Neuron (in vitro differentiated cells): ENCODE results near the gene NBL1.

Experiments used
- H2AFZ ChIP-seq: one replicate; pipeline ENCODE4 v1.6.1; 2013; ENCODE audit warnings: low read depth, mild to moderate bottlenecking, inconsistent platforms, low read length, moderate library complexity
- H3K27me3 ChIP-seq: one replicate; pipeline ENCODE4 v1.6.1; 2013; ENCODE audit warnings: low read length; ENCODE audit not compliant: insufficient read depth
- H3K36me3 ChIP-seq: one replicate; pipeline ENCODE4 v1.6.1; 2013; ENCODE audit warnings: low read length; ENCODE audit not compliant: insufficient read depth
- H3K4me1 ChIP-seq: one replicate; pipeline ENCODE4 v1.6.1; 2013; ENCODE audit warnings: low read length; ENCODE audit not compliant: insufficient read depth
- H3K4me3 ChIP-seq: 2 replicates; pipeline ENCODE4 v1.5.1; 2013; ENCODE audit warnings: mild to moderate bottlenecking, low read length, moderate library complexity
- H3K9me3 ChIP-seq: one replicate; pipeline ENCODE4 v1.6.1; 2013; ENCODE audit warnings: low read length

The NBL1 gene

DNA sequence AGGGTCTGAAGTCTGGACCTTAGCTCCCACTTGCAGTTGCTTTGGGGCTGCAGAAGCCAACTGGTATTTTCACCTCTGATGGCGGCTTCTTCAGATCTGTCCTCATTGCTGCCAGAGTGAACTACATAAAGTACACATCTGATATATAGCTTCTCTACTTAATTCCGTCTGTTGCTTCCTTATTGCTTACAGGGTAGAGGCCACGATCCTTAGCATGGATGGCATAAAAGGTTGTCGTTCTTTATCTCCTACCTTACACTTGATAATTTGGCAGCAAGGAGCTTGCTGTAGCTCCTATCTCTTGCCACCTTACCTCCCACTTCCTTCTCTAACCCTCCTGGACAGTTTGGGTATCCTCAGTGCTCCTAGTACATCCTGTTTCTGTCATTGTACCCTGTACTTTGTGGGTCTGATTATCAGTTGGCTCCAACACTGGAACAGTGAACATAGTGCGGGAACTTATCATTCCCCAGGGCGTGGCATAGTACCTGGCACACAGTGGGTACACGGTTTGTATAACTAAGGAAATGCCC, 30.9 kb upstream of the NBL1 start:
- peaks cover under 1% of the 10 kb centered on the region for H3K9me3 ChIP-seq
- H3K36me3 ChIP-seq: peaks cover 6% of the 10 kb centered on the region
- no peak overlapping the region for H3K4me3 ChIP-seq
- no peak overlapping the region for H2AFZ ChIP-seq
- no peaks in the 10 kb centered on the region for H3K27me3 ChIP-seq
- peaks cover 2% of the 10 kb centered on the region for H3K4me1 ChIP-seq

DNA sequence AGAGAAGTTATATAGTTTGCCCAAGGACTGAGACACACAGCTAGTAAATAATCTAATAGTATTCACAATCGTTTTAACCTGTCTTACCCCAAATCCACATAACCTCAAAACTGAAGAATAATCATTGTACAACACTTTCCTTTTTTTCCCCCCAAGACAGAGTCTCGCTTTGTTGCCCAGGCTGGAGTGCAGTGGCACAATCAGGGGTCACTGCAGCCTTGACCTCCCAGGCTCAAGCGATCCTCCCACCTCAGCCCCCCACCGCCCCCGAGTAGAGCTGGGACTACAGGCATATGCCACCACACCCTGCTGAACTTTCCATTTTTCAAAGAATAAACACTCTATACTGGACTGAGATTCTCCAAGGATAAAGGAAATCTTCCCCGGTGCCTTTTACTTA, 28.7 kb upstream of the NBL1 start:
- Histone ChIP-seq H2AFZ (no peak overlapping the region), H3K9me3 (no peaks in the 10 kb centered on the region), H3K27me3 (no peaks in the 10 kb centered on the region), H3K4me1 (peaks cover 2% of the 10 kb centered on the region), H3K4me3 (no peak overlapping the region), H3K36me3 (peaks cover 6% of the 10 kb centered on the region)

DNA sequence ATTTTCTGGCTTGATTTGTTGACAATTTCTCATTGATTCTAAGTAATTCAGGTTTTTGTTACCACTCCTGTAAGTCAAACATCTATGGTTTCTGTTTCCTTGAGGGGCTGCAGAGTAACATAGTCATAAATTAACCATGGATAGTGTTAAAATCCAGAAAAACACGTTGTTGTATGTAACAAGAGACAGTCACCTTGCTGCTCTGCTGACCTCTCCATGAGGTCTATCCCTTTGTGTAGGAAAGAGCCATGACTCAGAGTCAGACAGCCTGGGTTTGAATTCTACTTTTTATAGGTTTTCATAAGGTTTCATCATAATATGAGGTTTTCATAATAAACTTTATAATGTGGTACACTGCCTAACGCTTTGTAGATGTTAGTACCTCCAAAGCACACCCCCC, 27.6 kb upstream of the NBL1 start:
- H3K4me1 ChIP-seq: peaks cover 2% of the 10 kb centered on the region
- H3K4me3 ChIP-seq: no peak overlapping the region
- H3K36me3 ChIP-seq: peaks cover 6% of the 10 kb centered on the region
- H3K9me3 ChIP-seq: no peaks in the 10 kb centered on the region
- H2AFZ ChIP-seq: no peak overlapping the region
- H3K27me3 ChIP-seq: no peaks in the 10 kb centered on the region

DNA sequence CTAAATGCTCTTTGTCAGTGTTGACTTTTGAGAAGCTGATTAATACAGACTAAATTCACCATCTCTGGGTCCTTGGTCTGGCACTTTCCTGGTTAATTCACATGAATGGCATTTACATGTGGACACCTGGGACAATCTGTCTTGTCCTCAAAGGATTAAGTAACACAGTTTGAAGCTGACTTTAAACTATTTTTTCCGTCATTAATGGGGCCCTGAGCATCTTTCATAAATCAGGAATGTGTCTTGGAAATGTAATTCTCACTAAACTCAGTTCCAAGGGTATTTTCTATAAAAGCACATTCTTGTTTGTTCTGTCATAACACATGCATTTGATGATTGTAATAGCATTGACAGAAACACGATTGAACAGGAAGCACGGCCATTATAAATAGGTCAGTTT, 26.7 kb upstream of the NBL1 start:
- H3K36me3 ChIP-seq: peaks cover 6% of the 10 kb centered on the region
- H3K4me3 ChIP-seq: no peak overlapping the region
- H3K27me3 ChIP-seq: no peaks in the 10 kb centered on the region
- H2AFZ ChIP-seq: no peak overlapping the region
- H3K4me1 ChIP-seq: peaks cover 2% of the 10 kb centered on the region
- no peaks in the 10 kb centered on the region for H3K9me3 ChIP-seq

DNA sequence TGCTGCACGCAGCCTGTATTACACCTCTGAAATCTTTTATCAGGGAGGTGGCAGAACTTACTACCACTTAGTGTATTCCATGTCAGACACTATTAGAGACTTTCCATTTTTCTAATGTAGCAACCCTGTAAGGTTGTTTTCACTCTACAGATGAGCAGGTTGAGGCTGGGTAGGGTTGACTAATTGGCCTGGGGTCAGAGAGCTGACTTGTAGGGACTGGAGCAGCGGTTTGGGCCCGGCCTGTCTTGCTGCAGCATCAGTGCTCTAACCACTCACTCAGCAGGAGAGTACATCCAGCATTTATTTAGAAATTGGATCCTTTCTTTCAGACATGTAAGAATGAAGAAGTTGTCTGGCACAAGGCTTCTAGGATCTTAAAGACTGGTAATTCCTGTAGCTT, 25.7 kb upstream of the NBL1 start:
- H3K36me3 ChIP-seq: peaks cover 11% of the 10 kb centered on the region
- H3K9me3 ChIP-seq: no peaks in the 10 kb centered on the region
- no peak overlapping the region for H3K4me3 ChIP-seq
- no peaks in the 10 kb centered on the region for H3K27me3 ChIP-seq
- peaks cover 2% of the 10 kb centered on the region for H3K4me1 ChIP-seq
- H2AFZ ChIP-seq: no peak overlapping the region

DNA sequence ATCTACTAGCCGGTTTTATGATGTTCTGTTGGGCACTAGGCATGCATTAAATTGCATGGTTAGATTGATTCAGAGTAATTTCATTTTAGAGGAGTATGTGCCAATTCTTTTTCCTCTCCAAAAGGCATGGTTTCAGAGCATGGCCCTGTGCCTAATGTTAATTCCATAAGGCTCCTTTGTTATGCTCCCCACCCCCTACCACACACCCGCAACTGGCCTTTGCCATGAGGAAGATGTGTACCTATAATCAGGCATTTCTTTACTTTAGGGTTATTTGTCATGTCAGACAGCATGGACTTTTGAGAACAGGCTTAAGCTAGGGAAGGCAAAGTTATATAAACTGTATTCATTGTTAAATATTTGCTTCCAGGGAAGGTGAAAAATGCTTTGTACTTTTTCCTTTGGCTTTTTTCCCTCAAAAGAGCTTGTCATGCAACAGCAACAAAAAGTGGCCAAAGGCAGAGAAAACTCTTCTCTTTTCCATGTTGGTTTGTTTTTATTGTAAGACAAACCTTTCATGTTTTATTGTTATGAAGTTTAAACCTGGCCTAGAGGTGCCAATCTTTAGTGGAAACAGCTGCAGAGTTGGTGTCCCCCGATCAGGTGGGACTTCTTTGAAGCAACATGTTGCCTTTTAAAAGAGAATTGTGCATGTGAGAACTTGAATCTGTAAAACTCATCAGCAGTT, 24.3 kb upstream of the NBL1 start:
- H2AFZ ChIP-seq: no peak overlapping the region
- H3K4me3 ChIP-seq: no peak overlapping the region
- H3K9me3 ChIP-seq: no peaks in the 10 kb centered on the region
- H3K36me3 ChIP-seq: peaks cover 17% of the 10 kb centered on the region
- H3K27me3 ChIP-seq: no peaks in the 10 kb centered on the region
- H3K4me1 ChIP-seq: peaks cover 2% of the 10 kb centered on the region

DNA sequence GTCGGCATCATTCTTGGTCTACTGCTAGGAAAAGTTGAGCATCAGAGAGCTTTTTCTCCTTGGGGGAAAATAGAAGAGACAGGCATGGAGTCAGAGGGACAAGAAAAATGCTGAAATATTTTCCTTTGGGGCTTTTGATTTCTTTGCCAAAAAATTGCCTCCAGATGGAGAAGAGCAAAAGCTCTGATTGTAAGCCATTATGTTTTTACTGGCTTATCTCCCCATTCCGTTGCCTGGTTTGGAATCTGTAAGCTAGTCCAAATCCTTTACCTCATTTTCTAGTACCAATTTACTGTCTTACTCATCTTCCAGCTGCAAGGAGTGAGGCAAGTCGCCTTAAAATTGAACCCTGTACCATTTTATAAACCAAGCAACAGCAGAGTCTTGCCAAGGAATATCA, 23.3 kb upstream of the NBL1 start:
- no peak overlapping the region for H2AFZ ChIP-seq
- H3K4me3 ChIP-seq: no peak overlapping the region
- no peaks in the 10 kb centered on the region for H3K27me3 ChIP-seq
- H3K9me3 ChIP-seq: no peaks in the 10 kb centered on the region
- peaks cover 20% of the 10 kb centered on the region for H3K36me3 ChIP-seq
- H3K4me1 ChIP-seq: no peaks in the 10 kb centered on the region

DNA sequence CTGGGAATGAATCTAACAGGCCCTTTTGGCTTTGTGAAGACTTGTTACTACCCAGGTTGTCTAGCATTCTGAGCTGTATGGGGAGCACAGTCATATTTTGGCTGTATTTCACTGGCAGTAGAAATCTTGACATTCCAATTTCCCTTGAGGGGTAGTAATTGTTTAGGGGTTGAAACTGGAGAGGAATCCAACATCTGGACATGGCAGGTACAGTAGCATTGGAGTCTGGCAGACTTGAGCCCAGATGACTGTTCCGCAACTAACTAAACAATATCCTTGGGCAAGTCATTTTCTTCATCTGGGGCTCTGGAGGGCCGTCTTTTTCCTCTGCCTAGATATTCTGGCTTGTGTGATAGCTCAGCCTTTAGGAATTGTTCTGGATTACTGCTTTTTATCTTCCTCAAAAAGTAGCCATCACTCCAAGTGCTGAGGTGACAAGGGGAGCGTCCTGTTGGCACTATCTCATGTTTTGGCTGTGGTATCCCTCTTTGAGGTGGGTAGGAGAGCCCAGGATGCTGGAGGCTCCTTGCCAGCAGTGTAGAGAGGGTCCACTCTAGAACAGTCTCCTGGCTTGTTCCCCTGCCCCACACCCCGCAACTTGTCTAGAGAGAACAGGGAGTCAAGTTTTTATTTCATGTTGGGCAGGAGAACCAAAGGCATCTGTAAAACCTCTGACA, 22.7 kb upstream of the NBL1 start:
- no peaks in the 10 kb centered on the region for H3K4me1 ChIP-seq
- peaks cover 26% of the 10 kb centered on the region for H3K36me3 ChIP-seq
- no peaks in the 10 kb centered on the region for H3K9me3 ChIP-seq
- no peak overlapping the region for H2AFZ ChIP-seq
- H3K4me3 ChIP-seq: no peak overlapping the region
- H3K27me3 ChIP-seq: no peaks in the 10 kb centered on the region

DNA sequence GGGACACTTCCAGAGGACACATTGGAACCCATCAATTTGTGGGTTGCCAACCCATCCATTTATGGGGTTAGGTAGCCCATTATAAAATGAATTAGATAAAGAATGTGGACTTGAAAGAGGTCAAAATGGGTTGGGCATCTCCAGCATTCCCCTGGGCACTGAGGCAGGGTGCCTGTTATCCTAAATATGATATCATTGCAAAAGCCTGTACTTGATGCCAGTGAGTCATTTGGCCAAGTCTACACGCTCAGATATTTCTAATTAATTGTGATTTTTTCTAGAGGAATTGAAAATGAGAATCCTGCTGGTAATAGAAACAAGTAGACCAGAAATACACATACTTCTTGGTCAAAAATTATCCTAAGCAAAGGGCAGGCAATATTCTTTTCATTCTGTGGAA, 21.9 kb upstream of the NBL1 start:
- Histone ChIP-seq H3K27me3 (no peaks in the 10 kb centered on the region), H2AFZ (no peak overlapping the region), H3K9me3 (no peaks in the 10 kb centered on the region), H3K4me3 (no peak overlapping the region), H3K36me3 (peaks cover 33% of the 10 kb centered on the region), H3K4me1 (no peaks in the 10 kb centered on the region)

DNA sequence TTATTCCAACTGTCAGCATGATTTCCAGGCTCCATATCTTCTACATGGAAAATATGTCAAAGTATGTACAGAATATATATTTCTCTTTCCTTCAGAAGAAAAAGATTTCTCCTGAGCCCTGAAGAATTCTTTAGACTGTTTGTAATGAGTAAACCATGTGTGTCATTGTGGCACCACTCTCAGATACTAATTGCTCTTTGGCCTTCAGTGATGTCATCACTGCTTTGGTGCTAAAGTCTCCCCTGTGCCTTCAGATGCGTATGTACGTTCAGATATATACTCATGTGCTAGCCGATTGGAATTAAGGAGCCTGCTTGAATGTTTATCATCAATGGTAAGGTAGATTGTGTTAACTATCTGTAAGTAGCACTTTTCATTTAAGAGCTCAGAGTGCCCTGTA, 20.6 kb upstream of the NBL1 start:
- Histone ChIP-seq H3K4me3 (no peak overlapping the region), H3K27me3 (no peaks in the 10 kb centered on the region), H3K4me1 (no peaks in the 10 kb centered on the region), H3K36me3 (peaks cover 34% of the 10 kb centered on the region), H2AFZ (no peak overlapping the region), H3K9me3 (no peaks in the 10 kb centered on the region)

DNA sequence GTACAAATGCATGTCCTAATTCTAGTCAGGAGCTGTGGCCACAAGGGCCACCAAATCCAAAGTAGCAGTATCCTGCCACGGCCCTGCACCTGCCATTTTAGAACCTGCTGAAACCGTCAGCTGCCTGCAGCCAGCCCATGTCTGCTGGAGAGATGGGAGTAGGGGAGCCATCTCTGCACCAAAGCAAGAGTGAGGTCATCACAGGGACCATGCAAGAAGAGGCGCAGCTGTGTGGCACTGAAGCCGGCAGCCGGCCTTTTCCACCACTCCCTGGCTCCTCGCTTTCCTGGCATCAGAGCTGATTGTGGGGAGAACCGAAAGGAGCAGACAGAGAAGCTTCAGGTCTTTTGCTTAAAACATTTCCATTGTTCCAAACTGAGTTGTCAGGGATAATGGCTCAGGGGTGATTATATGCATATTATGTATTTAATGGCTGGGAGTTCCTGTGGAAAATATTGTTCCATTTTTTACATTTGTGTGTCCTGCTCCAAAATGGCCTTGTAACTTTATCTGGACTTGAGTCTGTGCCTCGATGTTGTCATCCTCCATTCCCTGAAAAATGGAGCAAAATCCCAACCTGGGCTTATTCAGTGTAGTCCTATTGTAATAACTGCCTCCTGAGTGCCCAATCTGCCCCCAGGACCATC, 18.7 kb upstream of the NBL1 start:
- no peak overlapping the region for H2AFZ ChIP-seq

DNA sequence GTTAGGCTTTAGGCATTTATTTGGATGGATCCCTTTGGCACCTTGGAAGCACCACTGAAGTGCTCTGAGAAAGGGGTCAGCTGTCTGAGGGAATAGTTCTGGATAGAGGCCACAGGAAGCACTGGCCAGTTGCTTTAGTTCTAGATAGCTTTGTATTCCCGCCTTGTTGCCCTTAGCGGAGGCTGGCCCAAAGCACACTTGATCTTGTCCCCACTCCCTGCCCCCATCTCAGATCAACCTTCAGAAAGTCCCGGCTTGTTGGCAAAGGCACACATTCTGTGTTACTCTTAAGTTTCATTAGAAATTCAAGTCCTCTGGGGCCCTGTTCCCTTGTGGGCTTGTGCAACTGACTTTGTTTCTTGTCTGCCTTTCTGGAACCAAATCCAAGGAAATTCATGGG, 15.2 kb upstream of the NBL1 start:
- Histone ChIP-seq H3K36me3 (peaks cover 25% of the 10 kb centered on the region), H3K4me1 (no peaks in the 10 kb centered on the region), H3K9me3 (no peaks in the 10 kb centered on the region), H3K4me3 (no peak overlapping the region), H3K27me3 (no peaks in the 10 kb centered on the region), H2AFZ (no peak overlapping the region)

More for the DNA sequence above, 18.7 kb upstream of the NBL1 start:
- Histone ChIP-seq H3K27me3 (no peaks in the 10 kb centered on the region), H3K4me3 (no peak overlapping the region), H3K36me3 (peaks cover 34% of the 10 kb centered on the region), H3K4me1 (no peaks in the 10 kb centered on the region), H3K9me3 (no peaks in the 10 kb centered on the region)

DNA sequence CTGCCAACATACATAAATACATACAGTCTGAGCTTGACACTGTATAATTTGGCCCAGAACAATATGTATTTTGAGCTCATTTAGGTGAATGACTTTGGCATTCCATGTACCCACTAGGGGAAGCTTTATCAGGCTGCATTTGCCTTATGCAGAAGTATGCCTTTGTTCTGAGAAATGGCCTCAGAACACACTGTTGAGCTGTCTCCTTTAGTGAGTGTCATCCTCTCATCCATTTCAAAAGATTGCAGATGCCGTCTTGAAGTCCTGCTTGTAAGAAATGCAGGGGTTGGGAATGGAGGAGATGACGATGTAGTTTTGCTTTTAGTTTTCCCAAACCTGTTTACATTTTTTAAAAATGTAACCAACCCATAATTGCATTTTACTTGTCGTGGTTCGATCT, 14.8 kb upstream of the NBL1 start:
- Histone ChIP-seq H2AFZ (no peak overlapping the region), H3K36me3 (peaks cover 24% of the 10 kb centered on the region), H3K4me3 (no peak overlapping the region), H3K4me1 (no peaks in the 10 kb centered on the region), H3K9me3 (no peaks in the 10 kb centered on the region), H3K27me3 (no peaks in the 10 kb centered on the region)
